ENCODE measurements around the gene VPS4B. TPM values are rescaled to one million over a fixed set of nuclear protein-coding genes. Genes with fewer than 3 reads are reported as not detected.

Gene VPS4B
- polyA plus RNA-seq, 6 donors from 2014 or later: 36.6 to 89.8 (median 71.6) TPM

- H3K27me3 Mint-ChIP-seq: no peaks in the 10 kb centered on the region
- H3K36me3 Mint-ChIP-seq: peaks cover 9 to 15% of the 10 kb centered on the region in 2 donors
- H3K27ac Mint-ChIP-seq: no peak overlapping the region
- H3K4me1 Mint-ChIP-seq: peaks cover 4 to 9% (median 6%) of the 10 kb centered on the region in 3 donors
- H3K4me3 Mint-ChIP-seq: no peak overlapping the region
- H3K9me3 Mint-ChIP-seq: no peaks in the 10 kb centered on the region
- ATAC-seq (ENCODE audit: low read depth in 2 of 2) (no peak), DNase-seq (no peak)
These were observed 72.0 kb downstream of the VPS4B start for GRCh38 chr18:63350230-63350629.

- Mint-ChIP-seq H3K27me3 (no peaks in the 10 kb centered on the region), H3K4me3 (peak overlapping the region in 1 of 8 donors; percentile 62), H3K27ac (peak overlapping the region in 4 of 6 donors; percentile 28 to 76 (median 61)), H3K4me1 (peaks cover 4 to 12% (median 9%) of the 10 kb centered on the region in 3 donors), H3K9me3 (no peaks in the 10 kb centered on the region), H3K36me3 (peaks cover 9 to 16% of the 10 kb centered on the region in 2 donors)
- DNase-seq (no peak), ATAC-seq (ENCODE audit: low read depth in 2 of 2) (peak in 1 of 2 donors; percentile 21)
These were observed 73.7 kb downstream of the VPS4B start for GRCh38 chr18:63348508-63349136.

- Mint-ChIP-seq H3K4me1 (peaks cover 4 to 12% (median 9%) of the 10 kb centered on the region in 3 donors), H3K4me3 (no peak overlapping the region), H3K36me3 (peaks cover 12 to 21% of the 10 kb centered on the region in 2 donors), H3K27me3 (no peaks in the 10 kb centered on the region), H3K27ac (peak overlapping the region in 2 of 6 donors; percentile 10 to 68), H3K9me3 (no peaks in the 10 kb centered on the region)
- DNase-seq: no peak
- ATAC-seq (ENCODE audit: low read depth in 2 of 2): no peak
These were observed 75.6 kb downstream of the VPS4B start for GRCh38 chr18:63346480-63347183.

- H3K27me3 Mint-ChIP-seq: no peaks in the 10 kb centered on the region
- ATAC-seq (ENCODE audit: low read depth in 2 of 2): no peak
- no peak overlapping the region for H3K4me3 Mint-ChIP-seq
- H3K9me3 Mint-ChIP-seq: no peaks in the 10 kb centered on the region
- DNase-seq: no peak
- H3K27ac Mint-ChIP-seq: no peak overlapping the region
- H3K36me3 Mint-ChIP-seq: peaks cover 12 to 21% of the 10 kb centered on the region in 2 donors
- peaks cover 4 to 12% (median 9%) of the 10 kb centered on the region in 3 donors for H3K4me1 Mint-ChIP-seq
These were observed 76.2 kb downstream of the VPS4B start for GRCh38 chr18:63346031-63346430.

GRCh38 chr18:63344918-63345317 is 77.4 kb downstream of the VPS4B start:
- H3K9me3 Mint-ChIP-seq: no peaks in the 10 kb centered on the region
- H3K36me3 Mint-ChIP-seq: peaks cover 12 to 21% of the 10 kb centered on the region in 2 donors
- DNase-seq: no peak
- peak overlapping the region in 2 of 6 donors; percentile 56 to 97 for H3K27ac Mint-ChIP-seq
- no peaks in the 10 kb centered on the region for H3K27me3 Mint-ChIP-seq
- ATAC-seq (ENCODE audit: low read depth in 2 of 2): no peak
- H3K4me3 Mint-ChIP-seq: no peak overlapping the region
- peaks cover 4 to 12% (median 9%) of the 10 kb centered on the region in 3 donors for H3K4me1 Mint-ChIP-seq

GRCh38 chr18:63344263-63344662 is 78.0 kb downstream of the VPS4B start:
- Mint-ChIP-seq H3K27me3 (no peaks in the 10 kb centered on the region), H3K36me3 (peaks cover 12 to 21% of the 10 kb centered on the region in 2 donors), H3K4me1 (peaks cover 4 to 12% (median 9%) of the 10 kb centered on the region in 3 donors), H3K27ac (no peak overlapping the region), H3K4me3 (no peak overlapping the region), H3K9me3 (no peaks in the 10 kb centered on the region)
- DNase-seq (no peak), ATAC-seq (ENCODE audit: low read depth in 2 of 2) (no peak)

GRCh38 chr18:63342206-63342605 is 80.1 kb downstream of the VPS4B start:
- H3K36me3 Mint-ChIP-seq: peaks cover 12 to 21% of the 10 kb centered on the region in 2 donors
- DNase-seq (no peak), ATAC-seq (ENCODE audit: low read depth in 2 of 2) (peak; percentile 57 to 61)
- H3K4me3 Mint-ChIP-seq: no peak overlapping the region
- peak overlapping the region in 1 of 6 donors; percentile 42 for H3K27ac Mint-ChIP-seq
- no peaks in the 10 kb centered on the region for H3K27me3 Mint-ChIP-seq
- peaks cover 0 to 5% (median 3%) of the 10 kb centered on the region in 3 donors for H3K4me1 Mint-ChIP-seq
- H3K9me3 Mint-ChIP-seq: no peaks in the 10 kb centered on the region

- Mint-ChIP-seq H3K9me3 (no peaks in the 10 kb centered on the region), H3K36me3 (peaks cover 13 to 19% of the 10 kb centered on the region in 2 donors), H3K27ac (no peak overlapping the region), H3K4me1 (peaks cover 0 to 1% (median under 1%) of the 10 kb centered on the region in 3 donors), H3K4me3 (no peak overlapping the region), H3K27me3 (no peaks in the 10 kb centered on the region)
- ATAC-seq (ENCODE audit: low read depth in 2 of 2) (peak; percentile 50 to 80), DNase-seq (peak; percentile 31)
These were observed 82.3 kb downstream of the VPS4B start for GRCh38 chr18:63339920-63340484.

Other genes starting within 250 kb of the VPS4B start
- gene BCL2, start 102.7 kb downstream of the VPS4B start, polyA plus RNA-seq (ENCODE audit: low read depth in 6 of 6): 10 to 100 TPM; 11.8 to 43.0 (median 30.1) TPM
- gene KDSR, start 55.3 kb downstream of the VPS4B start, polyA plus RNA-seq (ENCODE audit: low read depth in 6 of 6): 10 to 100 TPM; 18.9 to 47.1 (median 38.2) TPM
- gene SERPINB5, start 54.5 kb upstream of the VPS4B start, polyA plus RNA-seq (ENCODE audit: low read depth in 6 of 6): not detected
- not detected for gene SERPINB12, start 119.9 kb upstream of the VPS4B start, polyA plus RNA-seq (ENCODE audit: low read depth in 6 of 6)
- not detected for gene SERPINB13, start 164.9 kb upstream of the VPS4B start, polyA plus RNA-seq (ENCODE audit: low read depth in 6 of 6)
- gene SERPINB4, start 221.8 kb upstream of the VPS4B start, polyA plus RNA-seq (ENCODE audit: low read depth in 6 of 6): not detected
- not detected for gene SERPINB3, start 239.4 kb upstream of the VPS4B start, polyA plus RNA-seq (ENCODE audit: low read depth in 6 of 6)